COR-L47 (cell line): ENCODE data around the gene NTN1.

Experiments used
- DNase-seq: peaks from one replicate; lab custom pipeline; 2025; lab: John Stamatoyannopoulos, UW

NTN1 gene

GRCh38 chr17:9037736-9038135 lies 16.4 kb downstream of the NTN1 start:
- DNase-seq = no peak

DNA sequence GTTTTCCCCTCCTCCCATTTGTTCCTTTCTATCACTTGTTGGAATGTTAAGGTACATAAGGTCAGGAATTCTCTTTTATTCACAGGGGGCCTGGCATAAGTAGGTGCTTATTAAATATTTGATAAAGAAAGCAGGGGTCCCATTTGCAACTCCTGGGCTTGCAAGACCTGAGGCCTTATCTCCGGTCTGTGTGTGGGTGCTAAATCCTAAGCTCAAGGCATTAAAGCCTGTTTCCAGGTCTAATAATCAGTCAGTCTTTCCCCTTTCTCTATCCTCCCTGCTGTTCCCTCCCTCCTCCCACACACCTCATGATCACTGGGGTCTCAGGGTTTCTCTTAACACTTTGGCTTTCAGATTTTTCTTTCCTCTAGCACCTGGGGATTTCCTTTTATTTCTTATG lies 17.1 kb downstream of the NTN1 start:
- no peak for DNase-seq

- no peak for DNase-seq
Measured at GRCh38 chr17:9044772-9045463, 23.6 kb downstream of the NTN1 start.

DNA sequence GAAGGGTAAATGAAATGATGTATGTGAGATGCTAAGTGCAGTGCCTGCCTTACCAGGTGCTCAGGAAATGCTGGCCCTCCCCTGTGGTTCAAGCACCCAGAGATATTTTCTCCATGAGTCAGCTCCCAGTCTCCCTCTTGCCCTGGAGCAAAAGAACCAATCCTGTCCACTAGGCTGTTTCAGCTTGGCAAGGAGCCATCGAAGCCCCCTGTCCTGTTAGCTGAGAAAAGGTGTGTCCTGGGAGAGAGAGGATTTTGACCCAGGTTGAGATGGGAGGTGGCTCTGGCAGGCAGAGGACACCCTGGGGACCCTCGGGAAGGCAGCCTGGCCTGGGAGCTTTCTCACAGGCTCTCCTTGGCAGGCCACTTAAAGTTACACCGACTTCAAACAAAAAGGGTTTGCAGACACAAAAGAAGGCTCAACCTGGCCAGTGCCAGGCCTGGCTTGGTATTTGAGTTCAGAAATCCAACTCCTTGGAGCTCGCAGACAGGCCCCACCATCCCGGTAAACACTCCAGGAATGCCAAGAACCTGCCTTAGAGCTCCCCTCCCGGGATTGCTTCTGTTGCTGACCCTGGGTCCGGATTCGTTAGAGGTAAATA lies 29.6 kb downstream of the NTN1 start:
- DNase-seq = no peak

- no peak for DNase-seq
Measured at GRCh38 chr17:9051561-9051960, 30.3 kb downstream of the NTN1 start.

DNA sequence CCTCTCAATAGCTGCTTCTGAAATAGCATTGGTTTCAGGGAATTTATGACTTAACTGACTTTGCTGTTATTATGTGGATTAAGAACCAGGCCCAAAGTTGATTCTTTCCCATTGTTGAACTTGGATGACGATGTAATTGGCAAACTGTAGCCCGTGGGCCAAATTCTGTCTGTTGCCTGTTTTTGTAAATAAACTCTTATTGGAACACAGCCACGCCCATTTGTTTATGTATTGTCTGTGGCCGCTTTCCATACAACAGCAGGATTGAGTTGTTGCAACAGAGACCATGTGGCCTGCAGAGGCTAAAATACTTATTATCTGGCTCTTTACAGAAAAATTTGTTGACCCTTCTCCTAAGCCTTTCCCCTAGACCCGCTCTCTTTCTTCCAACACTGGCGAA lies 31.6 kb downstream of the NTN1 start:
- DNase-seq = no peak

GRCh38 chr17:9053406-9053805 lies 32.1 kb downstream of the NTN1 start:
- no peak for DNase-seq

DNA sequence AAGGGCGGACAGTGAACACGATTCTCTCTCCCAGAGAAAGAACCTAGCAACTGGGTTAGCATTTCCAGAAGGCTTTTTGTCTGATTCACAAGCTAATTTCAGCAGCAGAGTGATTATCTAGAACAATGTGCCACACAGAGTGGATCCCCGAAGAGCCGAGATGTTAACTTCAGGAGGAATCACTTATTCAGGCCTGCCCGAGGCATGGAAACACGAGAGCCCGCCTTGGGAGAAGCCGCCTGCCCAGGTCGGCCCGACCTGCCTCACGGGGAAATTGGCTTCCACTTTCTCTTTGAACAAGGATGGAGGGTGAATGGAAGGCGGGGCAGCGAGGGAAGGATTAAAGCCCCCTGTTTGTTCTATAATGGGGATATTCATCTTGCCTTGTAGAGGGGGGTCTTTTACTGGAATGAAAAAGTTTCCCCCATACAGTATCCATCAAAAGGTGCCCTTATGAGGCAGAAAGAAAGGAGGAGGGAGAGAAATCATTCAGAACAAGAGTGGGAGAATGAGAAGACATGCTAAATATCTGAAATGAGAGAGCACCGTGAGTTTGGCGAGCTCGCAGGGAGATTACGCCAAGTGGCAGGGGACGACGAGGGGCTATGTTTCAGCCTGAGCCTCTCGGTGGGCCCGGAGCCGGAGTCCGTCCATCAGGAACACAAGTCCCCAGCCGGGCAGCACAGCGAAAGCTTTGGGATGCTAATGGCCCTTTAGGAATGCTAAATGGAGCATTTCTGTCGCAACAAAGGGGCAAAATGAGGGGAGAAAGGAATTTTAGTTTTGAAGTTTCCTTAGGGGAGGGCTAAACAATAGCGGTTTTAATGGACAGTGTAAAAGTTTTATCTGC lies 33.0 kb downstream of the NTN1 start:
- DNase-seq = no peak

DNA sequence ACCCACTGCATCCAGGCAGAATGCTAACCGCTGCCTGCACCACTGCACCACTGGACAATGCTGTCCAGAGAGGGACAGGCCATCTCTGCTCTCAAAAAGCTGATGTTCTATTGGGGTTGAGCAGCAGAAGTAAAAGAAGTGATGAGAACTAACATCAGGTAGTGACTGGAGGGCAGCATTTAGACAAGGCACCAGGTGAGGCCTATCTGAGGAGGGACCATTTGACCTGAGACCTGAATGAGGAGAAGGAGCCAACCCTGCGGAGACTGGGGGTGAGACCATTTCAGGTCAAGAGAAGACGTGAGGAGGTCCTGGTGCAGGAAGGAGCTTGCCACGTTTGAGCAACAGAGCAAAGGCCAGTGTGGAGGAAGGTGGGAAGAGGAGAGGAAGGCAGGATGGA lies 34.0 kb downstream of the NTN1 start:
- no peak for DNase-seq

- DNase-seq = no peak
Measured at GRCh38 chr17:9056566-9056965, 35.3 kb downstream of the NTN1 start.

- DNase-seq = no peak
Measured at GRCh38 chr17:9057310-9057709, 36.0 kb downstream of the NTN1 start.

DNA sequence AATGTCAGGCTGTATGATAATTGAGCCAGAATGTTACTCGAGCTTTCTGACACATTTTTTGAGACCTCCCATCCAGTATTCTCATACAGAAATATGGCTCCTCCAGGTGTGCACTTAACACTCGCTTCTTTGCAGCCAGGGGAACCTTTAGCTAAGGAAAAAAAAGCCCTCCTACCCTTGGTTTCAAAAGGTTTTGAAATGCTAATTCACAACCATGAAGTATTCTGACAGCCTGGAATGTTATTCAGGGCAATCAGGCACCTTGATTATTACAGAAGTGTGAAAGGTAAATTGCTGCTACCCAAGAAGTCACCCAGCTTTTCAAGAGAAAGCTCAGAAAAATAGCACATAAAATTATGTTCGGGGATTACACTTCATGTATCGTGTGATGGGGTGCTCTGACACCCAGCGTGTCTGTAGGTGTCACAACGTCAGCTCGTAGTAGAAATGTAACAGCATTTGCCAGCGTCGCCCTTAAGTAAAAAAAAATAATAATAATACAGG lies 41.1 kb downstream of the NTN1 start:
- no peak for DNase-seq

- DNase-seq = no peak
Measured at GRCh38 chr17:9064311-9064834, 43.1 kb downstream of the NTN1 start.

GRCh38 chr17:9071016-9071415 lies 49.7 kb downstream of the NTN1 start:
- DNase-seq = no peak

GRCh38 chr17:9071811-9072498 lies 50.6 kb downstream of the NTN1 start:
- DNase-seq = no peak

DNA sequence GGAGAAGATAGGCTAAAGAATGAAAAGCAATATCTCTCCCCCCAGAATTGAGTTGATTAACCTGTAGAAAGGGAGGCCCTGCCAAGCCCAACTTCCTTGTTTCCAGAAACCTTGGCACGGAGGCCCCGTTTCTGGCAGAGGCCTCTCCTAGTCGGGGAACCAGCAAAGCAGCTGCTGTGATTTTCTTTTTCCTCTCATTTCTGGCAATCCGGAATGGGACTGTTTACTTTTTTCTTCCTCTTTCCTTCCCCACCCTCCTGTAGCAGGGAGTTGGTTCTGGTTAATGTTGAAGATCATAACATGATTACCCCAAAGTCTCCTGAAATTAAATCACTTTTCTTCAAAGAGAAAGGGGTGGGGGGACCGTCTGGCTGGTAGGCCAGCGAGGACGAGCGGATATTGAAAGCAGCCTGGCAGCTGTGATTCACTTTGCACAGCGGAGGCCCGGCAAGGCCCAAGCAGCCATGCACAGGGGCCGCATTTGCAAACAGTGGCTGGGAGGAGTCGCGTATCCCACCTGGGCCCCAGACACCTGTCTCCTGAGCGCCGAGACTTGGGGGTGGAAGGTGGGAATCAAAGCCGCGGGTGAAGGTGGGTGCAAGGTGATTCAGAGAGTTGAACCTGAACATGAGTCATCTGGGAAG lies 51.5 kb downstream of the NTN1 start:
- DNase-seq = no peak

DNA sequence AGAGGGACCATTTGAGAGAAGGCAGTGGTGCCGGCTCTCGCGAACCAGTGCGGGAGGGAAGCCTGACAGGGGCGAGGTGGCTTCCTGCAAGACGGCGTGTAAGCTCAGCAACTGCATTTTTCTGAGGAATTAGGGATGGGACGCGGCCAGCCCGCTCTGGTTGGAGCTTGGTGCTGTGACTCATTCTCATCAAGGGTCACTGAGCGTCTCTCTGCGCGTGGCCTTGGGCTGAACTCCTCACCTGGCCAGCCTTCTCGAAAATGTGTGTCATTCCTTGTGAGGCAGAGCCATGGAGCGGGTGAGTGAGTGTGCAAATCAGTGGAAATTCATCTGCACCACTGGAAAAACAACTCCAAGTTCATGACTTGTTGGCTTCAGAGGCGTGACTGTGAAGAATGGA lies 52.8 kb downstream of the NTN1 start:
- no peak for DNase-seq

- no peak for DNase-seq
Measured at GRCh38 chr17:9079461-9080103, 58.3 kb downstream of the NTN1 start.

- DNase-seq = no peak
Measured at GRCh38 chr17:9080296-9080914, 59.1 kb downstream of the NTN1 start.

GRCh38 chr17:9080983-9081382 lies 59.7 kb downstream of the NTN1 start:
- no peak for DNase-seq

DNA sequence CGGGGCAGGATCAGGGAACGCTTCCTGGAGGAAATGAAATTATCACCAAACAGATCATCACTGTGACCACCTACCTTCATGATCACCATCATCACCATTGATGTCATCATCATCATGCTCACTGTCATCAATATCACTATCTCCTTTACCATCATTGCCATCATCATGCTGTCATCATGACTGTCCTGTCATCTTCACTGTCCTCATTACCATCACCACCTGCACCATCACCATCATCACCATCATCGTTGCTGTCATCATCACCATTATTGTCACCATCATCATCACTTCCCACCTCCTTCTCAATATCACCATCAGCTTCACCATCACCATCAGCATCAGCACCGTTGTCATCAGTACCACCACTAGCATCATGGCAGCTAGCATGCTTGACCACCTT lies 65.3 kb downstream of the NTN1 start:
- no peak for DNase-seq
